Measurements from ENCODE around the gene TMTC1. TPM values are rescaled to one million over a fixed set of nuclear protein-coding genes. Genes with fewer than 3 reads are reported as not detected.
"Not testable (repeated sequence)": the region's sequence is repeated elsewhere in the genome, so short reads cannot be mapped to it uniquely, and the experiment has no call there.

Gene TMTC1
- total RNA-seq, 2 experiments from 2014 or later, result not detected

DNA sequence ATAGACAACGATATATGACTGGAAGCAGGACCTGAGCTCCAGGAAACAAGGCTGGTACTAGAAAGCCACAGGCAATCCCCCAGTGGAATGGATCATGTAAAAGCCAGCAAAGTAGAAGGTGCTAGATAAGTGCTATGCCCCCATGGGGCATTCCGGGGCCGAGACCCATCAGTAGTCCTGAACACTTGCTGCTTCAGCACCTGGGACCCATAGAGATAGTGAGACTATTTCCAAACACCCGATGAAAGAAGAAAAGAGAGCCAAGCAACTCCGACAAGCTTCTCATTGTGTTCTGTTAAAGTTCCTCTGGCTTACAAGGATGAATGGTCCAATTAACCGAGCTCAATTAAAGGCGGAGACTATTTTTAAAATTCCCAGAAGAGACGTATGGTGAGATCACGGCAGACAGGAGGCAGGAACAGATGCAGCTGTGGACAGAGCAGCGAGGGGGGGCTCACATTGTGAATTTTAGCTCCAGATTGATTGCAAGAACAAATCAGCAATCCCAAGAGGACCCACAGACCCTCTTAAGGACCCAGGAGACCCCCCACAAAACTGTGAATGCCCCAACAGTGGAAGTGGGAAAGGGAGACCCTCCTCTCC is 143.7 kb downstream of the TMTC1 start:
- ATAC-seq (no peak), DNase-seq (no peak)
- Mint-ChIP-seq H3K4me1 (ENCODE audit: low read depth) (no peaks in the 10 kb centered on the region), H3K27ac (no peak overlapping the region), H3K27me3 (ENCODE audit: low read depth) (no peaks in the 10 kb centered on the region), H3K4me3 (no peak overlapping the region), H3K9me3 (ENCODE audit: insufficient read depth) (no peaks in the 10 kb centered on the region), H3K36me3 (ENCODE audit: low read depth) (no peaks in the 10 kb centered on the region)
- ChIA-PET POLR2A (no interaction called here), CTCF (no interaction called here)

- no peaks in the 10 kb centered on the region for H3K36me3 Mint-ChIP-seq (ENCODE audit: low read depth)
- H3K4me1 Mint-ChIP-seq (ENCODE audit: low read depth), result no peaks in the 10 kb centered on the region
- ChIA-PET CTCF (no interaction called here), POLR2A (no interaction called here)
- ATAC-seq, result no peak
- no peaks in the 10 kb centered on the region for H3K27me3 Mint-ChIP-seq (ENCODE audit: low read depth)
- no peak overlapping the region for H3K4me3 Mint-ChIP-seq
- no peak overlapping the region for H3K27ac Mint-ChIP-seq
- no peaks in the 10 kb centered on the region for H3K9me3 Mint-ChIP-seq (ENCODE audit: insufficient read depth)
- DNase-seq, result no peak
These were observed 145.2 kb downstream of the TMTC1 start for GRCh38 chr12:29638528-29638927.

GRCh38 chr12:29634057-29634456 is 149.7 kb downstream of the TMTC1 start:
- no peaks in the 10 kb centered on the region for H3K36me3 Mint-ChIP-seq (ENCODE audit: low read depth)
- no peaks in the 10 kb centered on the region for H3K9me3 Mint-ChIP-seq (ENCODE audit: insufficient read depth)
- ATAC-seq, result no peak
- no peaks in the 10 kb centered on the region for H3K27me3 Mint-ChIP-seq (ENCODE audit: low read depth)
- DNase-seq, result no peak
- no peak overlapping the region for H3K4me3 Mint-ChIP-seq
- POLR2A ChIA-PET, result no interaction called here
- no peaks in the 10 kb centered on the region for H3K4me1 Mint-ChIP-seq (ENCODE audit: low read depth)
- CTCF ChIA-PET, result no interaction called here
- no peak overlapping the region for H3K27ac Mint-ChIP-seq

DNA sequence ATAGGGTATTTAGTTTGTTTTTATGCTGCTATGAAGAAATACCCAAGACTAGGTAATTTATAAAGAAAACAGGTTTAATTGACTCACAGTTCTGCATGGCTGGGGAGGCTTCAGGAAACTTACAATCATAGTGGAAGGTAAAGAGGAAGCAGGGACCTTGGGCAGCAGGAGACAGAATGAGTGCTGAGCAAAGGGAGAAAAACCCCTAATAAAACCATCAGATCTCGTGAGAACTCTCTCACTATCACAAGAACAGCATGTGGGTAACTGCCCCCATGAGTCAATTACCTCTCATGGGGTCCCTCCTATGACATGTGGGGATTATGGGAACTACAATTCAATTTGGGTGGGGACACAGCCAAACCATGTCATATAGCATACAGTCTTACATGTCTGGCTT is 153.6 kb downstream of the TMTC1 start:
- POLR2A ChIA-PET; CTCF ChIA-PET; H3K27me3 Mint-ChIP-seq (ENCODE audit: low read depth); H3K9me3 Mint-ChIP-seq (ENCODE audit: insufficient read depth); H3K4me3 Mint-ChIP-seq; H3K27ac Mint-ChIP-seq; DNase-seq; H3K4me1 Mint-ChIP-seq (ENCODE audit: low read depth); H3K36me3 Mint-ChIP-seq (ENCODE audit: low read depth); ATAC-seq: not testable (repeated sequence)

DNA sequence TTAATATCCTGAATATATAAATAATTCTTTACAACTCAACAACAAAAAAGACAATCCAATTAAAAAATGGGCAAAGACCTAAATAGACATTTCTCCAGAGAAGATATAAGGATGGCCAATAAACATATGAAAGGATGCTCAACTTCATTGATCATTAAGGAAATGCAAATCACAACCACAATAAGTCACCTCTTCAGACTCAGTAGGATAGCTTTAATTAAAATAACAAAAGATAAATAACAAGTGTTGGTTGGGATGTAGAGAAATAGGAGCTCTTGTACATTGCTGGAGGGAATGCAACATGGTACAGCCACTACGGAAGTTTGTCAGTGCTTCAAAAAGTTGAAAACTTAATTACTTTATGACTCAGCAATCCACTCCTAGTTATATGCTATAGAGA is 156.5 kb downstream of the TMTC1 start:
- ChIA-PET CTCF (no interaction called here), POLR2A (no interaction called here)
- no peaks in the 10 kb centered on the region for H3K9me3 Mint-ChIP-seq (ENCODE audit: insufficient read depth)
- DNase-seq (no peak), ATAC-seq (no peak)
- H3K27ac Mint-ChIP-seq, result no peak overlapping the region
- H3K4me1 Mint-ChIP-seq (ENCODE audit: low read depth), result no peaks in the 10 kb centered on the region
- H3K27me3 Mint-ChIP-seq (ENCODE audit: low read depth), result no peaks in the 10 kb centered on the region
- H3K36me3 Mint-ChIP-seq (ENCODE audit: low read depth), result no peaks in the 10 kb centered on the region
- no peak overlapping the region for H3K4me3 Mint-ChIP-seq

GRCh38 chr12:29625359-29625953 is 158.3 kb downstream of the TMTC1 start:
- no peaks in the 10 kb centered on the region for H3K27me3 Mint-ChIP-seq (ENCODE audit: low read depth)
- ChIA-PET CTCF (no interaction called here), POLR2A (no interaction called here)
- DNase-seq, result no peak
- no peaks in the 10 kb centered on the region for H3K4me1 Mint-ChIP-seq (ENCODE audit: low read depth)
- no peak for ATAC-seq
- no peaks in the 10 kb centered on the region for H3K9me3 Mint-ChIP-seq (ENCODE audit: insufficient read depth)
- no peak overlapping the region for H3K27ac Mint-ChIP-seq
- H3K36me3 Mint-ChIP-seq (ENCODE audit: low read depth), result no peaks in the 10 kb centered on the region
- H3K4me3 Mint-ChIP-seq, result no peak overlapping the region

DNA sequence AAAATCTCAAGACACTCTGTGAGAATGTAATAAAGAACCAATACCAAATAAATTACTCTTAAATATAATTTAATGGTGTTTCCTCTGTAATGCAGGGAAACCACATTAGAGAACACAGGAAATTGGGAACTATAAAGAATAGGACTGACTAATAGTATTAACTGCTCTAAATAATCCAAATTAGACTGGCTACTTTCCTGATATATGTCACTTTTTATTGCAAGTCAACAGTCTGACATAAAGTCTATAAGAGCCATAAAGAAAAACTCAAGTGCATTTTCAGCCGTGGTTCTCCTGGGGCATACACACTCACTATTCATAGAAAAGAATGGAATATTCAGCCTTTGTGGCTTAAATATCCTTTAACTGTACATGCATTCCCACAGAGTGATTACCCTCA is 161.5 kb downstream of the TMTC1 start:
- ATAC-seq, result no peak
- Mint-ChIP-seq H3K27me3 (ENCODE audit: low read depth) (no peaks in the 10 kb centered on the region), H3K36me3 (ENCODE audit: low read depth) (no peaks in the 10 kb centered on the region), H3K27ac (no peak overlapping the region), H3K4me1 (ENCODE audit: low read depth) (no peaks in the 10 kb centered on the region), H3K4me3 (no peak overlapping the region), H3K9me3 (ENCODE audit: insufficient read depth) (no peaks in the 10 kb centered on the region)
- no peak for DNase-seq
- ChIA-PET POLR2A (no interaction called here), CTCF (no interaction called here)

DNA sequence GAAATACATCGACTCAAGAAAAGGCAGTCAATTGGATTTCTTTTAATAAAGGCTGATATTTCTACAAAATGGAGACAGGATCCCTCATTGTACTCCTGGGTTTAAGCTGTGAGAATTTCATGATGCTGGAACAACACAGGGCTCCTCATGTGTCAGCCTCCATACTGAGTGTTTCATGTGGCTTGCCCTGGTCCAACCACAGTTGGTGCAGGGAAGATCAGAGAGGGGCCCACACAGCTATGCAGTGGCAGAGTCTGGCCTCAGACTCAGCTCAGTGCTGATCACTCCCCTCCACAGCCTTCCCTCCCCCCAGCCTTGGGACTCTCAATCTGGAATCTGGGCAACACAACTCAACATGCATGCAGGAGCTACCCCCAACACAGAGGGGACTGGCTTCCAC is 163.7 kb downstream of the TMTC1 start:
- no peak for DNase-seq
- Mint-ChIP-seq H3K36me3 (ENCODE audit: low read depth) (no peaks in the 10 kb centered on the region), H3K4me1 (ENCODE audit: low read depth) (no peaks in the 10 kb centered on the region), H3K4me3 (no peak overlapping the region), H3K27me3 (ENCODE audit: low read depth) (no peaks in the 10 kb centered on the region), H3K9me3 (ENCODE audit: insufficient read depth) (no peaks in the 10 kb centered on the region), H3K27ac (no peak overlapping the region)
- POLR2A ChIA-PET, result no interaction called here
- ATAC-seq, result no peak
- CTCF ChIA-PET, result no interaction called here

GRCh38 chr12:29617407-29617803 is 166.3 kb downstream of the TMTC1 start:
- no peak for ATAC-seq

GRCh38 chr12:29616664-29617406 is 166.9 kb downstream of the TMTC1 start:
- ChIA-PET POLR2A (no interaction called here), CTCF (no interaction called here)
- no peak for ATAC-seq
- Mint-ChIP-seq H3K36me3 (ENCODE audit: low read depth) (no peaks in the 10 kb centered on the region), H3K27me3 (ENCODE audit: low read depth) (no peaks in the 10 kb centered on the region), H3K27ac (no peak overlapping the region), H3K9me3 (ENCODE audit: insufficient read depth) (no peaks in the 10 kb centered on the region), H3K4me3 (no peak overlapping the region), H3K4me1 (ENCODE audit: low read depth) (no peaks in the 10 kb centered on the region)
- DNase-seq, result no peak

More at GRCh38 chr12:29617407-29617803, 166.3 kb downstream of the TMTC1 start:
- Mint-ChIP-seq H3K27ac (no peak overlapping the region), H3K4me3 (no peak overlapping the region), H3K9me3 (ENCODE audit: insufficient read depth) (no peaks in the 10 kb centered on the region), H3K4me1 (ENCODE audit: low read depth) (no peaks in the 10 kb centered on the region), H3K27me3 (ENCODE audit: low read depth) (no peaks in the 10 kb centered on the region), H3K36me3 (ENCODE audit: low read depth) (no peaks in the 10 kb centered on the region)
- DNase-seq, result no peak
- POLR2A ChIA-PET, result no interaction called here
- CTCF ChIA-PET, result no interaction called here

GRCh38 chr12:29614694-29615325 is 168.9 kb downstream of the TMTC1 start:
- Mint-ChIP-seq H3K27ac (no peak overlapping the region), H3K27me3 (ENCODE audit: low read depth) (no peaks in the 10 kb centered on the region), H3K4me1 (ENCODE audit: low read depth) (no peaks in the 10 kb centered on the region), H3K4me3 (no peak overlapping the region), H3K36me3 (ENCODE audit: low read depth) (no peaks in the 10 kb centered on the region), H3K9me3 (ENCODE audit: insufficient read depth) (no peaks in the 10 kb centered on the region)
- no peak for ATAC-seq
- DNase-seq, result no peak
- ChIA-PET CTCF (no interaction called here), POLR2A (no interaction called here)

DNA sequence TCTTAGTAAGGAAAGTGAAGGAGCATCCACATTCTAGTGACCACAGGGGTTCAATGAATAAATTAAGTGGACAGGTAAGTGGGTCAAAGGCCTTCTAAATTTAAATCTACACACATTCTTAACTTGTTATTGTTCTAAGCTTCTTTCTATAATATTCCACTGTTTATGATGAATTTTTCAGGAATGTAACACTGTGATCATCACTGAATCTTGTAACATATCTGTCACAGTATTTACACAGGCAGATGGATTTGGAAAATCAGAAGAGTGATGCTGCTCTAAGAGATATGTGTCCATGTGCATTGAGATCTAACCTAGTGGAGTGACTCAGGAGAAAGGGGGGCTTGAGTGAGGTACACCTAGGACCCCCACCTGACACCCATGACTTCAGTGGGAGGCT is 170.8 kb downstream of the TMTC1 start:
- Mint-ChIP-seq H3K27ac (no peak overlapping the region), H3K4me3 (no peak overlapping the region), H3K36me3 (ENCODE audit: low read depth) (no peaks in the 10 kb centered on the region), H3K27me3 (ENCODE audit: low read depth) (no peaks in the 10 kb centered on the region), H3K9me3 (ENCODE audit: insufficient read depth) (no peaks in the 10 kb centered on the region), H3K4me1 (ENCODE audit: low read depth) (no peaks in the 10 kb centered on the region)
- ATAC-seq (no peak), DNase-seq (no peak)
- ChIA-PET CTCF (no interaction called here), POLR2A (no interaction called here)

Data from activated CD8-positive, alpha-beta T cell treated with anti-CD3 and anti-CD28 coated beads, Interleukin-2, amount 10 ng/mL, durations not matched to agents 7 days and 5 days (primary cell).